ENCODE measurements around the gene MOG. TPM values are rescaled to one million over a fixed set of nuclear protein-coding genes. Genes with fewer than 3 reads are reported as not detected.
"Not testable (repeated sequence)": the region's sequence is repeated elsewhere in the genome, so short reads cannot be mapped to it uniquely, and the experiment has no call there.

Gene MOG
- total RNA-seq, 2 experiments from 2014 or later = not detected

- peak; percentile 99 for DNase-seq
- H3K27ac Mint-ChIP-seq = peak overlapping the region; percentile 92
- CTCF ChIA-PET = interaction anchor here (0.6 to 7.1 kb wide), 36 partner anchors 9 to 472 kb away, joined by 3 to 145 read pairs (median 4); partner anchors contain the start of gene GABBR1
- H3K4me1 Mint-ChIP-seq (ENCODE audit: low read depth) = peaks cover 4% of the 10 kb centered on the region
- no peaks in the 10 kb centered on the region for H3K27me3 Mint-ChIP-seq (ENCODE audit: low read depth)
- H3K36me3 Mint-ChIP-seq (ENCODE audit: low read depth) = no peaks in the 10 kb centered on the region
- intact Hi-C loops (cut with micrococcal nuclease) = loop anchor here (1.0 to 5.0 kb wide), 5 partner anchors 17 to 177 kb away; partner anchors contain the start of genes GABBR1, HLA-F and HLA-G
- H3K9me3 Mint-ChIP-seq = no peaks in the 10 kb centered on the region
- peak overlapping the region; percentile 92 for H3K4me3 Mint-ChIP-seq
Observed at GRCh38 chr6:29649701-29650673, 6.9 kb upstream of the MOG start.

DNA sequence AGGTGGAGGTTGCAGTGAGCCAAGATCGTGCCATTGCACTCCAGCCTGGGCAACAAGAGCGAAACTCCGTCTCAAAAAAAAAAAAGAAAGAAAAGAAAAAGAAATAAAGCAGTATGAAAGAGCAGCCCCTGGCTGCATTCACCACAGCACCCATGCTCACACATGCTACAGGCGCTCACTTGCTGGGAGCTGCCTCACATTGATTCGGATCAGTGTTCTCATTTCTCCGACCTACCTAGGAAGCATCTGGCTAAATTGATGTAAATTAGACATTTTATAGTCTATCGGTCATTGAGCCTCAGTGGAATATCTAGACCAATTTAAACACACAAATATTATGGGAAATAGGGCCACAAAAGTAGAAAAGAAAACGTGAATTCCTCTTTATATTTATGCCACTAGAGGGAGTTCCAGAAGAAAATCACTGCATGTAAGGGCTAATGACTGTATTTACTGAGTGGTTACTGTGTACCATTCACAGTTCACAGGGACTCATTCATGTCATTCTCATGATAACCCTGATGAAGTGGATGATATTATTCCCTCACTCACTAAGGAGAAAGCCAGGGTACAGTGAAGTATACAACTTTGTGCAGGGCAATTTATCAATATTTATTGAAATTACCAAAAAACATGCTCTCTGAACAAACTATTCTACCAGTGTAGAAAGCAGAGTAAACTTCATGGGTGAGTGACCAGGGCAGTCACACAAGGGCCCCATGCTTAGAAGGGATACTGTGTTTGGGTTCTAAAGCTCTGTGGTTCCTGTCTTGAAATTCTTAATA, 5.3 kb upstream of the MOG start:
- Mint-ChIP-seq H3K9me3 (no peaks in the 10 kb centered on the region), H3K27ac (no peak overlapping the region), H3K4me1 (ENCODE audit: low read depth) (peaks cover 4% of the 10 kb centered on the region), H3K36me3 (ENCODE audit: low read depth) (no peaks in the 10 kb centered on the region), H3K4me3 (no peak overlapping the region), H3K27me3 (ENCODE audit: low read depth) (peaks cover 4% of the 10 kb centered on the region)
- no peak for DNase-seq
- intact Hi-C loops (cut with micrococcal nuclease) = loop anchor here (2.0 to 5.0 kb wide), 3 partner anchors 71 to 176 kb away; partner anchors contain the start of genes HLA-F and HLA-G
- CTCF ChIA-PET = interaction anchor here (0.6 to 7.1 kb wide), 11 partner anchors 9 to 275 kb away, joined by 3 to 145 read pairs (median 6); no protein-coding TSS in a partner anchor

DNA sequence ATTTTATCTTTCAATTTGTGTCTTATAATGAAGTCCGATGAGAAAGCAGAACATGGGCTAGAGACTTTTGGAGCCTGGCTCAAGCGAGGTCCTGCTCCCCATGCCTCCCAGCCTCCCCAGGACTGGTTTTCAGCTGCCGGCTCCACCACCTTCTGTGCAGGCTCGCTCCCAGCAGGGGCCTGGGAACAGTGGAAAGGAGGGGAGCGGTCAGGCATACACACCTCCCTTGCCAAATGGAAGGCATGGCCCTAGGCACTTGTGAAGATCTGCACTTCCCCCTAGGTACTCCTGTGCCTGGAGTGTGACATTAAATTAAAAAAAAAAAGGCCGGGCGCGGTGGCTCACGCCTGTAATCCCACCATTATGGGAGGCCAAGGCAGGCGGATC, 4.7 kb upstream of the MOG start:
- H3K27me3 Mint-ChIP-seq (ENCODE audit: low read depth) = peaks cover 4% of the 10 kb centered on the region
- H3K27ac Mint-ChIP-seq = no peak overlapping the region
- DNase-seq = no peak
- no peaks in the 10 kb centered on the region for H3K36me3 Mint-ChIP-seq (ENCODE audit: low read depth)
- H3K4me3 Mint-ChIP-seq = no peak overlapping the region
- CTCF ChIA-PET = interaction anchor here (1.2 to 7.1 kb wide), 6 partner anchors 11 to 182 kb away, joined by 3 to 145 read pairs (median 7); no protein-coding TSS in a partner anchor
- intact Hi-C loops (cut with micrococcal nuclease) = loop anchor here (5.0 kb wide), 2 partner anchors 70 to 175 kb away; partner anchors contain the start of genes HLA-F and HLA-G
- no peaks in the 10 kb centered on the region for H3K9me3 Mint-ChIP-seq
- H3K4me1 Mint-ChIP-seq (ENCODE audit: low read depth) = peaks cover 4% of the 10 kb centered on the region

- intact Hi-C loops (cut with micrococcal nuclease) = loop anchor here (5.0 kb wide), 2 partner anchors 69 to 174 kb away; partner anchors contain the start of genes HLA-F and HLA-G
Observed at GRCh38 chr6:29653452-29654038, 3.3 kb upstream of the MOG start.

DNA sequence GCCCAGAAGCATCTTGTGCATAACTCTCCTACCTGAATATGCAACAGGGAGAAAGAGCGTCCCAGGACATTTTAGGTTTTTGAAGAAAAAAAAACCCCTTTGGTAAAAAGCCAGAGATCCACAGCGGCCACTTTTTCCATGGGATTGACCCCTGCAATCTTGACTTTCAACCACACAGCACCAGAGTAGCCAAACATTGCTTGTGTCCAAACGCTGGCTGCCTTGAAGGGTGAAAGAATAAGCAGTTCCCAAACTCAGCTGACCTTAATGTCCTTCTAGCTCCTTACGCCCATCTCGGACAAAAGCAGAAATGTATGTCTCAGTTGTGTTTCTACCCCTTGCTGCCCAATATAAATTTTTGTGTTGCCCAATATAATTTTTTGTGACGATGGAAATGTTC, 1.2 kb upstream of the MOG start:
- Mint-ChIP-seq H3K27me3 (ENCODE audit: low read depth) (peaks cover 4% of the 10 kb centered on the region), H3K9me3 (no peaks in the 10 kb centered on the region), H3K4me1 (ENCODE audit: low read depth) (no peaks in the 10 kb centered on the region), H3K4me3 (no peak overlapping the region), H3K36me3 (ENCODE audit: low read depth) (no peaks in the 10 kb centered on the region), H3K27ac (no peak overlapping the region)
- intact Hi-C loops (cut with micrococcal nuclease) = no loop called here
- CTCF ChIA-PET = interaction anchor here (0.6 to 7.1 kb wide), 4 partner anchors 10 to 165 kb away, joined by 3 to 145 read pairs (median 27); no protein-coding TSS in a partner anchor
- no peak for DNase-seq

More at GRCh38 chr6:29653452-29654038, 3.3 kb upstream of the MOG start:
- CTCF ChIA-PET = interaction anchor here (0.6 to 7.1 kb wide), 51 partner anchors 12 to 502 kb away, joined by 3 to 145 read pairs (median 4); partner anchors contain the start of gene GABBR1
- no peaks in the 10 kb centered on the region for H3K9me3 Mint-ChIP-seq
- H3K27ac Mint-ChIP-seq = no peak overlapping the region
- H3K36me3 Mint-ChIP-seq (ENCODE audit: low read depth) = no peaks in the 10 kb centered on the region
- H3K27me3 Mint-ChIP-seq (ENCODE audit: low read depth) = peaks cover 4% of the 10 kb centered on the region
- no peak overlapping the region for H3K4me3 Mint-ChIP-seq
- DNase-seq = peak; percentile 58
- H3K4me1 Mint-ChIP-seq (ENCODE audit: low read depth) = peaks cover 4% of the 10 kb centered on the region

DNA sequence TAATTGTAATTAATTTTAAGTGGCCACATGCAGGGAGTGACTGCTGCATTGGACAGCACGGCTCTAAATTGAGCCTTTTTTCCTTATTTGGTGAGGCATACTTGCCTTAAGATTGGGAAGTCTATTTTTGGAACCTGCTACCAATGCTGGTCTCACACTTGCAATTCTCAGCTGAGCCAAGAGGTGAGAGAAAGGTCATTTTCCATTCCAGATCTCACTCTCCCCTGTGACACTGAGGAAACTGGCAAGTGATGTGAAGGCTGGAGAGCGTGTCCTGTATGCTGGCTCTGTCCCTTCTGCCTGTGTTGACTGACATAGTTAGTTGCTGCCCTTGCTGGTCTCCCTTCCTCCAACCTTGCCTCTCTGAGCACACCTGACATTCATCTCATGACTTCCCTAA, 735 bp upstream of the MOG start:
- intact Hi-C loops (cut with micrococcal nuclease) = no loop called here
- DNase-seq = no peak
- Mint-ChIP-seq H3K36me3 (ENCODE audit: low read depth) (no peaks in the 10 kb centered on the region), H3K27me3 (ENCODE audit: low read depth) (peaks cover 8% of the 10 kb centered on the region), H3K9me3 (no peaks in the 10 kb centered on the region), H3K4me1 (ENCODE audit: low read depth) (no peaks in the 10 kb centered on the region), H3K4me3 (no peak overlapping the region), H3K27ac (no peak overlapping the region)
- CTCF ChIA-PET = interaction anchor here (0.7 to 3.6 kb wide), 2 partner anchors 9 to 166 kb away, joined by 3 to 51 read pairs; no protein-coding TSS in a partner anchor

DNA sequence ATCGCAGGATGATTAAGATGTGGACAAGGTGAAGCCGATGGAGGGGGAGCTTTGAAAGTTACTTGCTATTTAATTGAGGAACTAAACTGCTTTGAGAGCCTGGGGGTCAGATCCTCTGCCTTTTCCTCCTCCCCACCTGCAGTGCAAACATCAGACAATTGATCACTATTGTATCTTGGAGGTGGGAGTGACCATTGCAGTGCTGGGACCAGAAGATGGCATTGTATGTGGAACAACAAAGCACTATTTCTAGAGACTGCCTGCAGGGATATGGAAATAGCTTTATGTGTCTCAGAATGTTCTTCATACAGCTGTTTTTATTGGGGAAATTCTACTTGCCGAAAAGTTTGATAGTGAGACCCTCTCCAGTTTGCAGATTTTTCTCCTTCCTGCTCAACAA, 4.2 kb downstream of the MOG start:
- no peak for DNase-seq
- Mint-ChIP-seq H3K4me1 (ENCODE audit: low read depth) (no peaks in the 10 kb centered on the region), H3K36me3 (ENCODE audit: low read depth) (no peaks in the 10 kb centered on the region), H3K4me3 (no peak overlapping the region), H3K27ac (no peak overlapping the region), H3K9me3 (no peaks in the 10 kb centered on the region), H3K27me3 (ENCODE audit: low read depth) (peaks cover 30% of the 10 kb centered on the region)
- CTCF ChIA-PET = interaction anchor here (0.7 to 1.6 kb wide), 3 partner anchors 9 to 14 kb away, joined by 3 read pairs; no protein-coding TSS in a partner anchor
- intact Hi-C loops (cut with micrococcal nuclease) = no loop called here

DNA sequence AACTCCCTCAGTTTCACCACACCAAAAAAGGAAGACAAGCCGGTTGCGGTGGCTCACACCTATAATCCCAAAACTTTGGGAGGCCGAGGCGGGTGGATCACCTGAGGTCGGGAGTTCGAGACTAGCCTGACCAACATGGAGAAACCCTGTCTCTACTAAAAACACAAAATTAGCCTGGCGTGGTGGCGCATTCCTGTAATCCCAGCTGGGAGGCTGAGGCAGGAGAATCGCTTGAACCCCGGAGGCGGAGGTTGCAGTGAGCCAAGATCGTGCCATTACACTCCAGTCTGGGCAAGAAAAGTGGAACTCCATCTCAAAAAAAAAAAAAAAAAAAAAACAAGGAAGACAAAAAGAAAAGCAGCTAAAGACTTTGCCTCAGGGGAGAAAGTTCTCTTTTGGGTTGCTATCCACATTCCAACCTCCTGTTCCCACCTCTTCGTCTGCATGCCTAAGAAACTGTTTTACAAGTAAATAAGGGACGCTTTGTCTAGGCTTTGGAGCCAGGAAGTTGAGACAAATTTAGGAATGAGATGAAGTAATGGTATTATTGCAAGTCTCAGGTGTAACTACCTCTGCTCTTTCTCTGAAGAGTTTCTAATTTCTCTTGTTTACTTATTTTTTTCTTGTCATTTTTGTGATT, 4.7 kb downstream of the MOG start:
- H3K4me1 Mint-ChIP-seq (ENCODE audit: low read depth); DNase-seq; H3K36me3 Mint-ChIP-seq (ENCODE audit: low read depth); H3K4me3 Mint-ChIP-seq; intact Hi-C loops (cut with micrococcal nuclease); H3K27ac Mint-ChIP-seq; H3K9me3 Mint-ChIP-seq: not testable (repeated sequence)
- peaks cover 28% of the 10 kb centered on the region for H3K27me3 Mint-ChIP-seq (ENCODE audit: low read depth)
- CTCF ChIA-PET = interaction anchor here (0.7 to 1.0 kb wide), 2 partner anchors 12 to 14 kb away, joined by 3 read pairs; no protein-coding TSS in a partner anchor

- Mint-ChIP-seq H3K4me3 (no peak overlapping the region), H3K27ac (no peak overlapping the region), H3K4me1 (ENCODE audit: low read depth) (no peaks in the 10 kb centered on the region), H3K9me3 (no peaks in the 10 kb centered on the region), H3K36me3 (ENCODE audit: low read depth) (no peaks in the 10 kb centered on the region), H3K27me3 (ENCODE audit: low read depth) (peaks cover 28% of the 10 kb centered on the region)
- intact Hi-C loops (cut with micrococcal nuclease) = no loop called here
- no peak for DNase-seq
- CTCF ChIA-PET = interaction anchor here (0.6 to 5.0 kb wide), 3 partner anchors 9 to 88 kb away, joined by 3 to 51 read pairs (median 6); no protein-coding TSS in a partner anchor
Observed at GRCh38 chr6:29663300-29664042, 6.6 kb downstream of the MOG start.

DNA sequence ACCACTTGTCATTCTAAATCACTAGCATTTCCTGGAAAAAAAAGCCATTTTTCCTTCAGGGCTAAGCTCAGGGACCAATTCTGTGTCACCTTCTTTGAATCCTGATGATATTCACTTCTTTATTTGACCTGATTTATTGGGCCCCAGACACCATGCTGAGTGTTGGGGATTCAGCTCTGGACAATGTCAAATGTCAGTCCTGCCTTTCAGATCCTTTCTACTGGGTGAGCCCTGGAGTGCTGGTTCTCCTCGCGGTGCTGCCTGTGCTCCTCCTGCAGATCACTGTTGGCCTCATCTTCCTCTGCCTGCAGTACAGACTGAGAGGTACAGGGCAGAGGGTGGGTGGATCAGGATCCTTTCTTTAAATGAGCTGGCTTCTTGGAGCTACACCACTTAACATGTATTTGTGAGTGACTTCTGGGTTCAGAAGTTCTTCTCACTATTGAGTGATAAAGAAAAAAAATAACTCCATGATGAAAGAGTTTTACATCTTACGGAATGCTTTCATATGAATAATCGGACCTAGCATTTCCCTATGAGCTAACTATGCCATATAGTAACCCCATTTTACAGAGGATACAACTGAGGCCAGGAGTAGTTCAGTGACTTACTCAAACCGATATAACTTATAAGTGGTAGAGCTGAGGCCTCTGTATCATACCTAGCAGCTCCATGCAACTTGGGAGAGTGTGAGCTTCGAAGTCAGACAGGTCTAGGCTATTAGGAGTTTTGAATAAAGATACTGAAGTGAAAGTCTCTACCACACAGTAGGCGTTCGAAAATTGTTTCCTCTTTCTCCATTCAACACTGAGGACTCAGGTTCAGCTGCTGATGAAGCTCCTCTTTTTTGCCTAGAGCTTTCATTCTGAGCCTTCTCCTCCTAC, 9.3 kb downstream of the MOG start:
- H3K4me1 Mint-ChIP-seq (ENCODE audit: low read depth) = no peaks in the 10 kb centered on the region
- no peak overlapping the region for H3K4me3 Mint-ChIP-seq
- no peaks in the 10 kb centered on the region for H3K36me3 Mint-ChIP-seq (ENCODE audit: low read depth)
- peaks cover 25% of the 10 kb centered on the region for H3K27me3 Mint-ChIP-seq (ENCODE audit: low read depth)
- intact Hi-C loops (cut with micrococcal nuclease) = no loop called here
- no peak overlapping the region for H3K27ac Mint-ChIP-seq
- H3K9me3 Mint-ChIP-seq = no peaks in the 10 kb centered on the region
- CTCF ChIA-PET = interaction anchor here (1.2 to 5.0 kb wide), 4 partner anchors 12 to 63 kb away, joined by 3 to 51 read pairs (median 12); no protein-coding TSS in a partner anchor
- no peak for DNase-seq

Measured in activated naive CD4-positive, alpha-beta T cell treated with anti-CD3 and anti-CD28 coated beads for 36 hours (primary cell).